HG02642 (cell line): ENCODE results near the gene ZNFX1.

Experiments used
- ATAC-seq: cut with Tn5 transposase; IDR thresholded peaks from one replicate; pipeline ENCODE4 v1.9.1; 2021; ENCODE audit warnings: mild to moderate bottlenecking; ENCODE audit not compliant: unreplicated experiment, poor library complexity

Gene ZNFX1

DNA sequence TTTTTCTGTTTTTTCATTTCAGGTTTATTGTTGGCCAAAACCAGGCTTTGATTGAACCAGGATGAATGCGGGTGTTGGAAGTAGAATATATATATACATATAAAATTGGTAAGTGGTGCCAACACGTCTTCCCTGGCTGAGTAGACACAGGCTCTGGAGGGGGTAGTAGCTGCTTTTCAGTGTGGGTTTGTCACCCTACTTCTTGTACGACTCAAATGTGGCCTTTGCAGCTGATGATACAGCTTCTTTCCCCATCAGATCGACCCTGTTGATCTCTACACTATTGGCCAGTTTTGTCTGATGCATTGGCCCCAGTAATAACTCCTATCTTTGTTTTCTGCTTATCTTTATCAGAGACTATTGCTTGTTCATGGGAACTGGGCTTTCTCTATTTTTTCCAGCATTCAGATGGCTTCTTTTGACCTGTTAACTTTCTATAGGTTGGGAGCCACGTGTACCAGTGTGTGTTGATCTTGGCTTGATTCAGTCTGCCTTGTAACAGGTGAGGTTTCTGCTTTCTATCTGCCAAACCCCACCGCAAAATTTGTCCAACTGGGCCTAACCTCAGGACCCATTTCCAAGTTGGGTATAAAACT is 2.7 kb upstream of the ZNFX1 start:
- no peak for ATAC-seq

DNA sequence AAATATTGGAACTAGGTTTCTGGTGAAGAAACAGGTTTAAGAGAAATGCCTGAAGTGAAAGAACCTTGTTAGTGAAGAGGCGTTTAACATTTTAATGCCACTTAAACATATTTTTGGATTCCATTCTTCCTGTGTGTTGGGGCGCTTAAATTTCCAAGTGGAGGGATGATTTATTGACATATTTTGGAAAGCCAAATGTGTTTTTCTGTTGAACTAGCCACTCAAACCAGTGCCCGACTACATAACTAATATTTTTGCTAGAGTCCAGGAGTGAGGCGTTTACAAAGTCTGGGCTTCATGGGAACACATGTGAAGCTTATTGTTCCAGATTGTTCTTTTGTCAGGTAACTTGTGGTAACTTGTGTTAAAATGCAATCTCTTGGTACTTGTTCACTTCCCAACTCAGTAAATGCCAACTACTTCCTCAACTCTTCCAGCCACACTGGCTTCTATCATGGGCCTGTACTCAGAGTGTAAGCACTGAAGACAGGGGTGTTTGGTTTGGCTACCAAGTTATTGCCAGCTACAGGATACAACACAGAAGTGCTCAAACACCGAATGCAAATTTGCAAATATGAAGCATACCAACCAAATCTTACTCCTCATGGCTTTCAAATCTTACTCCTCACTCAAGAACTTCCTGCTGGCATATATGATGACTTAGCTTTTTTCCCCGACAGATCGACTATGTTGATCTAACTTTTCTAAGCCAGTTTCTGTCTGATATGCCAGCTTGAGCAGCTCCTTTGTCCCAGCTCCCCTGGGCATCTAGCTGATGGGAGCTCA is 2.0 kb upstream of the ZNFX1 start:
- ATAC-seq: no peak

DNA sequence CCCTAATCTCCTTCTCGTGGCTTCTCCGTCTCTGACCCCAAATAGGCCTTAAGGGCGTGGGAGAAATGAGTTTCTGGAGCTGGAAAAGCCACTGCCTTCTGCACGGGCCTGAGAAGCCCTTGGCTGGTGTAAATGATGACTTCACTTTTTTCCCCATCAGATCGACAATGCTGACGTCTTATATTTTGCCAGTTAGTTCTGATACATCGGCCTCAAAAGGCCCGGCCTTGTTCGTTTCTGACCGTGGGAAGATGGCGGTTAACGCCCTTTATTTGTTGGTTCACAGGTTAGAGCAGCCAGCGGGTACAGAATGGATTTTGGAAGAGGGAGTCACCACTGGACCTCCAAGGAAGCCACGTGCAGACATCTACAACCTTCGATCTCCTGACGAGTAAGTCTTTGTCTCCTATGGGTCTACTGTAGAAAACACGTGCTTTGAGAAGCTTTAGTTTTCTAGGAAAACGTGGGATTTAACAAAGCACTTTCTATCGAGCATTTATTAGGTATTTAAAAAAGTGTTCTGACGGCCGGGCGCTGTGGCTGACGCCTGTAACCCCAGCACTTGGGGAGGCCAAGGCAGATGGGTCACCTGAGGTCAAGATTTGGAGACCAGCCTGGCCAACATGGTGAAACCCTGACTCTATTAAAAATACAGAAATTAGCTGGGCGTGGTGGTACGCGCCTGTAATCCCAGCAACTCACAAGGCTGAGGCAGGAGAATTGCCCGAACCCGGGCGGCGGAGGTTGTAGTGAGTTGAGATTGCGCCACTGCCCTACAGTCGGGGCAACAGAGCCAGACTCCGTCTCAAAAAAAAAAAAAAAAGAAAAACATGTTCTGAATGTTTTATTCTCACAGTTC is 1.2 kb upstream of the ZNFX1 start:
- ATAC-seq: no peak

DNA sequence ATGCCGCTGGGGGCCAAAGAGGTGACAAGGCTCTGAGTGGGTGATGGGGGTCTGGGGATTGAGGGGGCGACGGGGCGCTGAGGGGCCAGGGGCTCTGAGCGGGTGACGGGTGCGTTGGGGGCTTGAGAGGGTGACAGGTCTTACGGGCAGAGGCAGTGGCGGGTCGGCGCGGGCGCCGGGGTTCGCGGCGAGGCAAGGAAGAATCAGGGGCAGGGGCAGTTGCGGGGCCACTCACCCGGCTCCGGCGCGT is 146 bp downstream of the ZNFX1 start:
- no peak for ATAC-seq

DNA sequence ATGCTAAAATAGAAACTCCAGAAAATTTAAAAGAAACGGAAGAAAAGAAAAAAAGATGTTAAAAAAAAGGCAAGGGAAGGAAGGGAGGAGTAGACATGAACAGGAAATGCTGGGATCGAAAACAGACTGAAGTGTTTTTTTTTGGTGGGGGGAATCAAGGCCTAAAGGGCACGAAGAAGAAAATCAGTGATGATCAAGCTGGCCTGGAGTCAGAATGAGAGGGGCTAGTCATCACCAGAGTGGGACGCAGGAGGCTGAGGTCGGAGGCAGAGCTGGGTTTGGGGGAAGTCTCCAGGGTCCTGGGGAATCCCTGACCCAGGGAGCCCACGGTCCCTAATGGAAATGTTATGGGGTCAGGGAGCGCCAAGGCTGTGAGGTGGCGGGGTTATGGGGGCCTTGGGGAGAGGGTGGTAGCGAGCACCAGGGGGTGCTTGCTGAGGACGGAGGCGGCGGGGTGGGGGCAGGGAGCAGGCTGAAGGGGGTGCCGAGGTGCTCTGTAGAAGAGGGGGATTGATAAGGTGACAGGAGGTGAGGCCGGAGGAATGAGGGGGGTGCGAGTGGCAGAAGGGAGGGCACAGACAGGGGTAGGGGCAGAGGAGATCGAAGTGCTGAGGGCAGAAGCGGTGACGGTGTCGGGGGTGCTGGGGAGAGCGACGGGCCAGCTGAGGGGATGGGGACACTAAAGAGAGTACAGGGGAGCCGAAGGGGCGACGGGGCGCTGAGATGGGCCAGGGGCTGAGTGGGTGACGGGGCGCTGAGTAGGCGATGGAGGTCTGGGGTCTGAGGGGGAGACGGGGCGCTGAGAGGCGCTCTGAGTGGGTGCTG is 684 bp downstream of the ZNFX1 start:
- ATAC-seq: no peak

DNA sequence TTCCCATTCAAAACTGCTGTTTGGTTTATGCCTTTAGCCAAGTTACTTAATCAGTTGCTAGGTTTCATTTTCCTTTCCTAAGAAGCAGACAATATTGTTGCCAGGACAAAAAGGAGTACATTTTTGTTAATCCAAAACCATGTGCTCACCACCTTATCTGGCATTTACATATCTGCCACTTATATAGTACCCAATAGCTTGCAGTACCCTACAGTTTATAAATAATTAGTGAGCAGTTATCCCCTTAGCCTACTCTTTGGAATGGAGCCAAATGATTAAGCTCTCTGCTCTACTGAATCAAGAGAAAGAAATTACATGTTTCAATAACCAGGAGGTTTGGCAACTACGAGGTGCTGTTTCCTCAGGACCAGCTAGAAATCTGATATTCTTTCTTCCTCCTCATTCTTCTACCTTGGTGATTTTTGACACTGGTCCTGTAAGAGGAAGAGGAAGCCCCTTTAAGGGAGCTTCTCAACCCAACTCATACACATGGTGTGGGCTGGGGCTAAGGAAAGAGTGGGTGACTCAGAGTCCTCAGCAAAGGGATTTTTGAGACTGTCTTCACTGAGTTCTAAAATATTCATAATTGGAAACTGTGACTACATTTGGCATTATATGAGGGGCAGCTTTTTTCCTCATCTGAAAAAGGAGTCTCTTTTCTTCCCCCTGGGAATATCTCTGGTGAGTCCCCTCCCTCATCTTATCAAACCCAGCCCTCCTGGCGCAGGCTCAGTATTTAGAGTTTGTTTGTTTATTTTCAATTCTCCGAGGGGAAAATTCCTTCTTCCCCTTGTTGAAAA is 1.5 kb downstream of the ZNFX1 start:
- ATAC-seq: no peak

DNA sequence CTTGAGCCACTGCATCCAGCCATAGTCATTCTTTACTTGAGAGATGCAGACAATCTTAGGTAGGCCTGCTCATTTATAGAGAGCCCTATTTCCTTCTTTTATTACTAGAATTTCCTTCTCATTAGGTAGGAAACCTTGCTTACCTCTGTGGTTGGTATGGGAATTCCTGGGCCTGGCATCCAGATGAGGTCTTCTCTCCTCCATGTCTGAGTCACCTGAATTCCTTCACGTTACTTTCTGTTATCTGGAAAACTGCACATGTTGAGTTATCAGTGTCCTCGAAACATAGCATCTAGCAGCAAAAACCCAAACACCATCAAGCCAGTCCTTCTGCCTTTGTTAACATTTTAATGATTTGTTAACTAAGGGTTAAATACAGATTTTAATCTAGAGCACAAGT is 2.2 kb downstream of the ZNFX1 start:
- ATAC-seq: no peak

DNA sequence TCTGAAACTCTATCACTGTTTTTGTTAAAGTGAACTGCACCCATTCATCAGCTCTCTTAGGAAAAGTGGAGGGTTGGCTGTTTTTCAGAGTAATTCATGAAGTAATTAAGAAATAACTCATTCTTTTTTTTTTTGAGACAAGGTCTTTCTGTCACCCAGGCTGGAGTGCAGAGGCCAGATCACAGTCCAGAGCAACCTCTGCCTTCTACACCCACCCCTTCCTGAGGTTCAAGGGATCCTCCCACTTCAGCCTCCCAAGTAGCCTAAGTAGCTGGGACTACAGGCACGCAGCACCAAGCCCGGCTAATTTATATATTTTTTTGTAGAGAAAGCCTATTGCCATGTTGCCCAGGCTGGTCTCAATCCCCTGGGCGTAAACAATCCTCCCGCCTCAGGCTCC is 2.6 kb downstream of the ZNFX1 start:
- no peak for ATAC-seq

DNA sequence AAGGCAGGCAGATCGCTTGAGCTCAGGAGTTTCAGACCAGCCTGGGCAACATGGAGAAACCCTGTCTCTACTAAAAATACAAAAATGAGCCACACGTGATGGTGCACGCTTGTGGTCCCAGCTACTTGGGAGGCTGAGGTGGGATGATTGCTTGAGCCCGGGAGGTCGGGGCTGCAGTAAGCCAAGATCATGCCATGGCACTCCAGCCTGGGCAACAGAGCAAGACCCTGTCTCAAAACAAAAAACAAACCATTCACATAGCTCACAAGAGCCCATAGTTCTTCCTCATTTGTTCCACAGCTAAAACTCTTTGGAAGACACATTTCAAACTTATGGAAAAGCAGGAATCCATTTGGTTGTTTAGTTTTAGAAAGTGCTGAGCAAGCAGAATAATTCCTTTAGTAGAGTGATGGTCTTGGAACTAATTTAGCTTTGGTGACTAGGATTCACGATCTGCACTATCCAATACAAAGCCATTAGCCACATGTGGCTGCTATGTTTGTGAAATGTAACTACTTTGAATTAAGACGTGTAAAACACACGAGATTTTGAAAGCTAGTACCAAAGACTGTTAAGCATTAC is 4.1 kb downstream of the ZNFX1 start:
- no peak for ATAC-seq

DNA sequence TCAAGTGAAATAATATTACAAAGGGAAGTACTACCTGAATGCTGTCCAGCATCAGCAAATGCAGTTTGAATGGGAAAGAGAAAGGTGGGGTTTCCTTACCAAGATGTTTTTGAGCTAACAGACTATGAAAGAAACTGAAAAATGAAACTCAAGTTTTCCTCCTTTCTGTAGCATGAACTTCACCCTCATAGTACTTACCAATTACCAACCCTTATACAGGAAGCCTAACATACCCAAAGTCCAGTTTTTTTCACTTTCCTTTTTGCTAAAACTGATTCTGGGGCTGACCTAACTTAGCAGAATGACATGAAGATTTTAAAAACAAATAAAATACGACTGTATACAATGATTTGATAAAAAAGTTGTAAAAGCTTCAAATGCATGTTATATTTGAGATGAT is 5.2 kb downstream of the ZNFX1 start:
- no peak for ATAC-seq

DNA sequence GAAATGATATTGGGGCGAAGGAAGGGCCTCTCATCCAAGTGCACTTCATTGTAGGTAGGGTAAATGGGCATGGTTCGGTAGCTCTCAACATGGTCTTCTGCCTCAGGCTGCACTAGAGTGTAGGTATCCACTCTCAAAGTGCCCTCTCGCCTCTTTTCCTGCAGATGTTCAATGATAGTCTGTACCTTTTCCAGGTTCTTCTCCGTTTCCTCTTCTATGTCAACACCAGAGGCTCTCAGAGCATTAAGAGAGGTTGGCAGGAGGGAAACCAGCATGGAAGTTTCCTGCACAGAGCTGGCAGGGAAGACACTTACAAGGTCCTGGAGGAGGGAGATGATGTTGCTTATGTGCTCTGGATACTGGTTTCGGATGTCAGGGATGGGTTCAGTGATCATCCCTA is 7.1 kb downstream of the ZNFX1 start:
- ATAC-seq: no peak

DNA sequence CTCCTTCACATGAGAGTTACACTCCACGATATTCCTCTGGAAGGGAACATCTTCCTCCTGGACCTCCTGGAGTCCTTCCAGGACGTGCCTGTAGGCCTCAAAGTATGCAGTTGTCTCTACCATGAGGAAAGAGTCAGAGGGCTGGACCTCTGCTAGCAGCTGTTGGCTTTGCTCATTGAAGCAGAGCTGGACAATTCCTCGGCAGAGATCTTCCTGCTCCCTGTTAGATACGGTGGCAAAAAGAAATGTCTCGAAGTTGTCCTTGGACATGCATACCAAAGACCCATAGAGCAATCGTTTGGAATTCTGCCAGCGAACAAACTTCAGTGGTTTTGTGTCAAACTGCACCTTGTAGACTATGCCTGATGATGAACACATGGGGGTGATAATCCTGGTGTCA is 7.7 kb downstream of the ZNFX1 start:
- no peak for ATAC-seq

DNA sequence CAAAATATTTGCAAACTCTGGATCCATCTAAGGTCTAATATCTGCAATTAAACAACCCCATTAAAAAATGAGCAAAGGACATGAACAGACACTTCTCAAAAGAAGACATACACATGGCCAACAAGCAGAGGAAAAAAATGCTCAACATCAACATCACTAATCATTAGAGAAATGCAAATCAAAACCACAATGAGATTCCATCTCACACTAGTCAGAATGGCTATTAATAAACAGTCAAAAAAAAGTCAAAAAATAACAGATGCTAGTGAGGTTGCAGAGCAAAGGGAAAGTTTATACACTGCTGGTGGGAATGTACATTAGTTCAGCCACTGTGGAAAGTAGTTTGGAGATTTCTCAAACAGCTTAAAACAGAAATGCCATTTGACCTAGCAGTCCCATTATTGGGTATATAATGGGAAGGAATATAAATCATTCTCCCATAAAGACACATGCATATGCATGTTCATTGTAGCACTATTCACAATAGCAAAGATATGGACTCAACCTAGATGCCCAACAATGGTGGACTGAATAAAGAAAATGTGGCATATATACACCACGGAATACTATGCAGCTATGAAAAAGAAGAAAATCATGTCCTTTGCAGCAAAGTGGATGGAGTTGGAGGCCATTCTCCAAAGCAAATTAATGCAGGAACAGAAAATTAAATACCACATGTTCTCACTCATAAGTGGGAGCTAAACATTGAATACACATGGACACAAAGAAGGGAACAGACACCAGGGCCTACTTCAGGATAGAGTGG is 9.1 kb downstream of the ZNFX1 start:
- peak; percentile 24 for ATAC-seq

DNA sequence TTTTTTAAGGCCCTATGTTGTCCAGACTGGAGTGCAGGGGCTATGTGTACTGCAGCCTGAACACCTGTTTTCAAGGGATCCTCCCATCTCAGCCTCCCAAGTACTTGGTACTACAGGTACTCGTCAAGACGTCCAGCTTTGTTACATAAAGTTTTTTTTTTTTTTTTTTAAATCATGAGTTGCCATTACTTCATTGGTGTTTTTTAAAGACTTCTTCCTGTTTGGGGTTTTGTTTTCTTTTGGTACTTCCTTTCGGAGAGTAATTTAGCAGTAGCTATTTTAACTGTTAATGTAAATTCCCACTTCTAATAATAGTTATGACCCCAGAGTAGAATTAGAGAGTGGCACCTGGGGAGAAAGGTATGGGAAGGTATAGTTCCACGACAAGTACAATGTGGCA is 10.5 kb downstream of the ZNFX1 start:
- peak; percentile 49 for ATAC-seq

DNA sequence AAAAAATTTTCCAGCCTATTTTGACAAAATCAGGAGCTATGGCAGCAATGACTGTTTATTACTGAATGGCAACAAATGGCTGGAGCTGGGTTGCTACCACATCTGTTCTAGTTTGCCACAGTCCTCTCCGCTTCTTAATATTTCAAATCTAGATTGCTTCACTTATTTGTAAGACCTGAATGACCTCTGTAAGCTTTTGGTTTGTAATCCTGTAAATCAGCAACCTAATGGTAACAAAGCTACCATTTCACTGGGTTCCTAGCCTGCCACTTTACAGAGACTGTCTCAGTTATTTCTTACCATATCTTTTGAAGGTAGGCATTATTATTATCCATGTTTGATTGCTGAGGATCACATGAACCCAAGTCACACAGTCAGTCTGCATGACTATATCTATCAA is 15.4 kb downstream of the ZNFX1 start:
- ATAC-seq: no peak

DNA sequence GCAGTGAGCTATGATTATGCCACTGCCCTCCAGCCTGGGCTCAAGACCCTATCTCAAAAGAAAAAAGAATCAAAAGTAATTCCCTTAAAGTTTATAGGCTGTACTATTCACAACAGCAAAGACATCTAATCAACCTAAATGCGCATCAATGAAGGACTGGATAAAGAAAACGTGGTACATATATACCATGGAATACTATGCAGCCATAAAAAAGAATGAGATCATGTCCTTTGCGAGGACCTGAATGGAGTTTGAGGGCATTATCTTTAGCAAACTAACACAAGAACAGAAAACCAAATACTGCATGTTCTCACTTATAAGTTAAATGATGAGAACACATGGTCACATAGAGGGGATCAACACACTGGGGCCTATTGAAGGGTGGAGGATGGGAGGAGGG is 16.7 kb downstream of the ZNFX1 start:
- no peak for ATAC-seq

DNA sequence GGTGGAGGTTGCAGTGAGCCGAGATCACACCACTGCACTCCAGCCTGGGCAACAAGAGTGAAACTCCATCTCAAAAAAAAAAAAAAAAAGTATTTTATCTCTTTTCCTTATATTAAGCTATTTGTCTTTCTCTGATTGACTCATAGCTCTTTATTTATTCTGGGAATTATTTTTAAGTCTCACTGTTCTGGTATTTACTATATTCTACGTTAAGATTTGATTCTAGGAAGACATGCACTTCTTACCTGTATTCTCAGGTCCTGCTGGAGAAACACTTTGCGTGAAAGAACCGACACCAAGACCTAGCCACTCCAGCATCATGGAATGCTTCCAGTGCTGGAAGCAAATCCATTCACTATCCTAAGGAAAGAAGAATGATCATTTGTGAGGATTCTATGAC is 17.6 kb downstream of the ZNFX1 start:
- ATAC-seq: no peak

DNA sequence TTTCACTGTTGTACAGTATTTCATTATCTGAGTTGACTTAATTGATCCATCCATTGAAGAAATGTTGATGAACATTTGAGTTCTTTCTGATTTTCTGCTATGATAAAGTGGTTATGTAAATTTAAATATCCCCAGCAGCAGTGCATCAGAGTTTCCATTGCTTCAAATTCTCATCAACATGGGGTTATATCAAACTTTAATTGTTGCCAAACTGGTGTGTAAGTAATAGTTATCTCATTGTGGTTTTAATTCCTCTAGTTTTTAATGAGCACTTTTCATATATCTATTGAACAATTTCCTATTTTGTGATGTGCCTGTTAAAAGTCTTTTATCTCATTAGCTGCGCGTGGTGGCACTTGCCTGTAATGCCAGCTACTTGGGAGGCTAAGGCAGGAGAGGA is 18.1 kb downstream of the ZNFX1 start:
- no peak for ATAC-seq

DNA sequence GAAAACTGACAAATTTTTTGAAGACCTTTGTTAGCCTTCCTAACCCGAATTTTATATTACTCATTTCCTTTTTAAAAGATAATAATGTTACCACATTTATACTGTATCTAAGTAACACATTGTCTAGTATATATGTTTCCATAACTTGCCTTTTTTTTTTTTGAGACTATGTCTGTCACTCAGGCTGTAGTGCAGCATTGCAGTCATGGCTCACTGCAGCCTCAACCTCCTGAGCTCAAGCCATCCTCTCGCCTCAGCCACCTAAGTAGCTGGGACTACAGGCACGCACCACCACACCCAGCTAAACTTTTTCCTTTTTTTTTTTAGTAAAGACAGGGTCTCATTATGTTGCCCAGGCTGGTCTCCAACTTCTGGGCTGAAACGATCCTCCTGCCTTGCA is 18.6 kb downstream of the ZNFX1 start:
- ATAC-seq: no peak
